Stomach (tissue), 9 donors: Measurements from ENCODE around the gene PANX1. TPM values are rescaled to one million over a fixed set of nuclear protein-coding genes. Genes with fewer than 3 reads are reported as not detected.
"Not testable (repeated sequence)": the region's sequence is repeated elsewhere in the genome, so short reads cannot be mapped to it uniquely, and the experiment has no call there.

Experiments
- DNase-seq, 2 donors: peaks; one replicate each; pipeline versions ENCODE4 v3.0.0 to v3.0.0-alpha.2; 2013 to 2019
- H3K27ac ChIP-seq, 5 donors: fragments of 200-600 bp in 4 of 5; sonication (generic) in 4 of 5; one replicate each; pipeline ENCODE4 v1.5.1; 2013 to 2019; ENCODE audit warnings: mild to moderate bottlenecking in 1 of 5, moderate library complexity in 1 of 5
- H3K27me3 ChIP-seq, 3 donors: fragments of 200-600 bp; sonication (generic); one replicate each; pipeline ENCODE4 v1.5.1; 2017 to 2019; ENCODE audit warnings: mixed run types in 1 of 3
- H3K36me3 ChIP-seq, 4 donors: fragments of 200-600 bp; sonication (generic); 1 replicate in 3 of 4; 2 replicates in 1 of 4; pipeline ENCODE4 v1.5.1; 2016 to 2019
- H3K4me1 ChIP-seq, 4 donors: fragments of 200-600 bp; sonication (generic); one replicate each; pipeline ENCODE4 v1.5.1; 2016 to 2019
- H3K4me3 ChIP-seq, 4 donors: fragments of 200-600 bp; sonication (generic) in 3 of 4; one replicate each; pipeline ENCODE4 v1.5.1; 2016 to 2019; ENCODE audit warnings: mild to moderate bottlenecking in 1 of 4
- H3K9me3 ChIP-seq, 4 donors: fragments of 200-600 bp; sonication (generic); one replicate each; pipeline ENCODE4 v1.5.1; 2016 to 2019
- CTCF ChIP-seq, 7 experiments: fragments of 450-650 bp in 4 of 7; fragments of 200-600 bp in 3 of 7; sonication (generic) in 3 of 7; IDR thresholded peaks; one replicate each; pipeline ENCODE4 v1.5.1; 2016 to 2019; ENCODE audit warnings: antibody characterized with exemption in 7 of 7, control low read depth in 2 of 7, mild to moderate bottlenecking in 1 of 7
- EP300 ChIP-seq: sonication (generic); formaldehyde crosslinking; IDR thresholded peaks from one replicate; pipeline ENCODE4 v1.6.1; 2017; ENCODE audit warnings: antibody characterized with exemption
- POLR2A ChIP-seq, 4 donors: fragments of 450-650 bp; IDR thresholded peaks; one replicate each; pipeline ENCODE4 v1.6.1; 2016; ENCODE audit warnings: antibody characterized with exemption in 4 of 4, control low read depth in 2 of 4, mild to moderate bottlenecking in 1 of 4, moderate library complexity in 1 of 4
- POLR2AphosphoS5 ChIP-seq, 3 donors: sonication (generic); formaldehyde crosslinking; IDR thresholded peaks; one replicate each; pipeline ENCODE4 v1.6.1; 2016; ENCODE audit warnings: antibody characterized with exemption in 3 of 3
- WGBS, 5 donors: extraction: QIAGEN DNeasy Blood & Tissue Kit in 3 of 5; methylation state at CpG; one replicate each; pipeline versions ENCODE4 v1.1.5 to v1.1.7; 2013 to 2018; 5-methylcytosine and 5-hydroxymethylcytosine counted together
- intact Hi-C: fragments of 100-400 bp; cut with DNase I; formaldehyde crosslinking; loops from one replicate; pipeline ENCODE4 v1.15.1; 2023; ENCODE audit warnings: low total_unique reads
- polyA plus RNA-seq, 3 donors: library from polyadenylated mRNA; stranded (reverse); fragments of 200-250 nt; gene quantifications; one replicate each; pipeline ENCODE4 v1.2.3, GENCODE V29; 2013
- total RNA-seq, 5 donors: library from RNA; depleted of rRNA; stranded (reverse); fragments of >200 nt; gene quantifications; one replicate each; pipeline versions ENCODE4 v1.1.0 to v1.2.3, GENCODE V29; 2014 to 2016
- donor health status: healthy with polysubstance abuse.
- donor health status: Bipolar disorder and iron deficiency.
- donor health status: healthy.

The PANX1 gene
- total and polyA plus RNA-seq, 8 donors: 1.2 to 41.1 (median 11.1) TPM

- TF ChIP-seq EP300: no peak
- peak in 1 of 3 donors; percentile 45 for TF ChIP-seq POLR2AphosphoS5 (IDR thresholded peaks at IDR 0.05)
- intact Hi-C loops: no loop called here
- peak overlapping the region; percentile 12 to 67 (median 54) for H3K27ac ChIP-seq
- H3K4me3 ChIP-seq: no peak overlapping the region
- peaks cover 0 to 8% (median 2%) of the 10 kb centered on the region in 4 donors for H3K36me3 ChIP-seq
- H3K9me3 ChIP-seq: no peaks in the 10 kb centered on the region
- H3K4me1 ChIP-seq: peaks cover 42 to 71% (median 52%) of the 10 kb centered on the region in 4 donors
- no peaks in the 10 kb centered on the region for H3K27me3 ChIP-seq
- peak; percentile 37 to 75 for DNase-seq
- WGBS, 5 donors: 82 to 90% (median 88%) methylated on average over 6 of the region's 6 CpGs
These were observed 23.4 kb downstream of the PANX1 start for GRCh38 chr11:94151903-94152677.

GRCh38 chr11:94152678-94153065, 24.0 kb downstream of the PANX1 start:
- DNase-seq: no peak
- intact Hi-C loops: no loop called here
- Histone ChIP-seq H3K4me3 (no peak overlapping the region), H3K27me3 (no peaks in the 10 kb centered on the region), H3K36me3 (peaks cover 0 to 8% (median 2%) of the 10 kb centered on the region in 4 donors), H3K27ac (peak overlapping the region; percentile 12 to 67 (median 49)), H3K9me3 (no peaks in the 10 kb centered on the region), H3K4me1 (peaks cover 42 to 65% (median 52%) of the 10 kb centered on the region in 4 donors)
- TF ChIP-seq POLR2AphosphoS5 (IDR thresholded peaks at IDR 0.05) (no peak), POLR2A (IDR thresholded peaks at IDR 0.05) (no peak), CTCF (IDR thresholded peaks at IDR 0.05) (no peak), EP300 (no peak)
- 72 to 77% (median 75%) methylated on average over 6 of the region's 6 CpGs for WGBS, 5 donors

- no peak overlapping the region for H3K4me3 ChIP-seq
- H3K27me3 ChIP-seq: no peaks in the 10 kb centered on the region
- peak overlapping the region in 4 of 5 donors; percentile 34 to 67 (median 52) for H3K27ac ChIP-seq
- H3K36me3 ChIP-seq: peaks cover 0 to 8% (median 2%) of the 10 kb centered on the region in 4 donors
- peak in 1 of 2 donors; percentile 54 for DNase-seq
- 27 to 71% (median 46%) methylated on average over 3 of the region's 3 CpGs for WGBS, 5 donors
- no peaks in the 10 kb centered on the region for H3K9me3 ChIP-seq
- peaks cover 42 to 62% (median 52%) of the 10 kb centered on the region in 4 donors for H3K4me1 ChIP-seq
- TF ChIP-seq POLR2AphosphoS5 (IDR thresholded peaks at IDR 0.05): peak in 1 of 3 donors; percentile 30
- TF ChIP-seq POLR2A (IDR thresholded peaks at IDR 0.05): no peak
- intact Hi-C loops: no loop called here
These were observed 24.7 kb downstream of the PANX1 start for GRCh38 chr11:94153320-94153719.

GRCh38 chr11:94154095-94154856, 25.6 kb downstream of the PANX1 start:
- peaks cover 0 to 8% (median 2%) of the 10 kb centered on the region in 4 donors for H3K36me3 ChIP-seq
- intact Hi-C loops: no loop called here
- no peaks in the 10 kb centered on the region for H3K27me3 ChIP-seq
- H3K4me1 ChIP-seq: peaks cover 37 to 56% (median 47%) of the 10 kb centered on the region in 4 donors
- no peak overlapping the region for H3K27ac ChIP-seq
- H3K4me3 ChIP-seq: no peak overlapping the region
- no peaks in the 10 kb centered on the region for H3K9me3 ChIP-seq
- 62 to 72% (median 67%) methylated on average over 3 of the region's 3 CpGs for WGBS, 5 donors
- no peak for DNase-seq
- no peak for TF ChIP-seq POLR2A (IDR thresholded peaks at IDR 0.05)
- no peak for TF ChIP-seq POLR2AphosphoS5 (IDR thresholded peaks at IDR 0.05)
- no peak for TF ChIP-seq CTCF (IDR thresholded peaks at IDR 0.05)
- TF ChIP-seq EP300: no peak

GRCh38 chr11:94157339-94157738, 28.7 kb downstream of the PANX1 start:
- 92 to 98% (median 96%) methylated on average over 2 to 3 of the region's 3 CpGs for WGBS, 5 donors

More at GRCh38 chr11:94157339-94157738, 28.7 kb downstream of the PANX1 start:
- intact Hi-C loops, H3K9me3 ChIP-seq, DNase-seq, H3K27ac ChIP-seq, H3K4me3 ChIP-seq, H3K27me3 ChIP-seq, H3K36me3 ChIP-seq: not testable (repeated sequence)
- H3K4me1 ChIP-seq: peaks cover 15 to 25% (median 20%) of the 10 kb centered on the region in 4 donors
